ENCODE results near the gene THAP10.

The THAP10 gene

DNA sequence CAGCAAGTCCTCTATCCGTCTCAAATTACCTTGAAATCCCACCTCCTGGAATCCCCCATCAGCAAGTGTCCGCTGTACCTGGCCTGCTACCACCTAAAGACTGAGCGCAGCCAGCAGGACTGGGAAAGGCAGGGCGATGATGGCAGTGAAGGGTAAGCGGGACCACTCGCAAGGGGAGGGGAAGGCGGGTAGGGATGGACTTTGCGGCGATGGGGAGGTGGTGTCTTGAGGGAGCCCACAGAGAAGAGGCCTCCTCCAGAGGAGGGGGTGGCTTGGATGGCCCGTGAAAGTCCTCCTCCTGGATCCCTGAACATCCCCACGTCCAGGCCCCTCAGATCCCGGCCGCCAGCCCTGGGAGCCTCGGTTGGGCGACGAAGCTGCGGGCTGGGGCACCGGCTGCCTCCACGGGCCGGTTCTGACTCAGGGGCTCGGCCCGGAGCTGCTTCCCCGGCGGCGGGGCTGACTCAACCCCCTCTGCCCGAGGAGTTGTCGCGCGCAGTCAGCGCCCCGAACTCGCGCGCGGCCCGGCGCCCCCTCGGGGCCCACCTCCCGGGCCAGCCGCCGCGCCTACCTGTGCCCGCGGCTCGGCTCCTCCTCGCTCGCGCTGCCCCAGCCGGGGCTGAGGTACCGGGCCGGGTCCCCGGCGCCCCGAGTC is 38.8 kb downstream of the THAP10 start:
- peak; percentile 52 for DNase-seq

DNA sequence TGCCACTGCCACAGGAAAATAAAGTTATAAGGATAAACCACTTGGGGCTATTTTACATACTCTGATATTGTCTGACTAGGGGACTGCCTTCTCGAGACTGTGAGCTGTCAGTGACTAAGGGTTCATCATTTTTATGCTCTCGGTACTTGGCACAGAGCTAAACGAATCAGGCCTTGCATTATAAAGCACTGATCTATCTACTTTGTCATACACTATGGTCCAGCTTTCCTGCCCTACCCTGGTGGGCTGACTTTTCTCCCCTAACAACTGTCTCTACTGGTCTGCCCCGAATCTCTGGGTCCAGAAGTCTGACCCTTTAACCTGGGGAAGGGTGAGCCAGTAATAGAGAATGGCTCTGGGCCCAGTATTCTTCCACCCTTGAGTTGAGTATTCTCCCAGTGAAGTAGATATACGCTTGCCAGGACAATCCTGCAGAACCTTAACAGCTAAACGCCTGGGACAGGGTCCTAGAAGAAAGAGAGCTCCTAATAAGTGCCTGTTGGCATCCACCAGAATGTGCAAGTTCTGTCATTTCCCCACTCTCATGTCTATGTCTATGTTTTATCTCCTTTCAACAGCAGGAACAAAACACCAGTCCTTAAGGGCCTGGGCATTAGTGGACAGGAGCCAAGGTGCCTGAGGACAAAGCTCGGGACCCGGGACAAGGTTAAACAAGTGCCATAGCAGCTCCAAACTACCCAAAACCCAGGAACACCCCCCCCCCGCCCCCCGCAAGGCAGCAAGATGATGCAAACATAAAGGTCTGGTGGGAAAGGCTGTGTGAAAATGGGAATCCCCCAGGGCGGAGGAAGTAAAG is 39.5 kb downstream of the THAP10 start:
- DNase-seq = no peak

DNA sequence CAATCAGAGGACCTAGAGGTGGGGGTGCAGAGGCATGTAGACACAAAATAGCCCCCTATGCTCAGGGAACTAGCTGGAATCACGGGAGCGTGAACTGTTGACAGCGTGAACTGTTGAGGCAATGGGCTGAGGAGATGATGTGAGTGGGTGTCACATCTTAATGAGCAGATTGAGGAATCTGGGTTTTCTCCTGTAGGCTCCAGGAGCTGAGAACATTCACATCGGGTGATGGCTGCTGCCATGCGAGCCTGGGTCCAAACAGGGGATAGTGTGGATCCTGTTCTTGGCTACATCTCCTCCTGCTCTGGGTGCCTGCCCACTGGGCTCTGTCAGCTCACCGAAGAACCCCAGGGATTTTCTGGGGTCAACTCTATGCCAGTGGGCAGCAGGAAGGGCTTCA is 40.3 kb downstream of the THAP10 start:
- DNase-seq = no peak

DNA sequence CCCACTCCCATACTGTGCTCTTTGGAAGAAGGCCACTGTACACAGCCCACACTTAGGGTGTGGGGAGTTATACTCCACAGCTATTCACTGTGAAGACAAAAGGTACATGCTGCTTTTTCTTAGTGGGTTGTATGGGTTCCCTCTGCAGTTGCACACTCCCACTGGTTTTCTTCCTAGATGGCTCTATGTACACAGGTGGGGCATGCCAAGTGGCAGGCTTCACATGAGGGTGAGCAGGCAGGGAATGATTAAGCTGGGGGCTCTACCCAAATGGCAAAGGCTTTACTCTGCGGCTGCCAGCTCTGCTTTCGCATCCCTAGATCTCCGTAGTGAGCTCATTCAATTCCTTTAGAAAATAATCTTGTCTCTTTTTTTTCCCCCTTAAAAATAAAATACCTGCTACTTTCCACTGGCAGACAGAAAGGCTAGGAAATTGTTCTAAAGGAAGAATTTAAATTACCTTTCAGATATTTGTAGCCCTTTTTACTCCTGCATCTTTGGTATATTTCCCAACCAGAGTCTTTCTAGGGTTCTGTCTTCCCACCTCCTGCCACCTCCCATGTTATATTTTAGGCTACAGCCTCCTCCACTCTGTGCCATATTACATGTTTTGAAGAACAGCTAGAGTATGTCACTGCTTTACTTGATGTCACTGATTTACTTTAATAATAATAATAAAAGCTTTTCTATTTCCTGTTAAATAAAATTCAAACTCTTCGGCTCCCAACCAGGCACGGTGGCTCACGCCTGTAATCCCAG is 46.5 kb downstream of the THAP10 start:
- no peak for DNase-seq

DNA sequence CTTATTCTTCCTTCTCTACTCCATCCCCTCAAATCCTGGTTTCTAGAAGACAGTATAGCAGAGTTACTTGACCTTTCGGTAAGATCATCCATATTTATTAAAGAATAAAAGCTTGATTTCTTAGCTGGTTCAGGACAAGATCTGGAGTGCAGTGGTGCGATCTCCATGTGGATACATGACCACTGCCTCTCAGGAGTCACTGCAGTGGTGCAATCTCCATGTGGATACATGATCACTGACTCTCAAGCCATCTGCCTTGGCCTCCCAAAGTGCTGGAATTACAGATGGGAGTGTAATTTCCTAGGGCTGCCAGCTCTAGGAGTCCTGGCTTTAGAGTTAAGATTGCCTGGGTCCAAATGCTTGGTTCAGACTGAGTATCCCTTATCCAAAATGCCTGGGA is 54.8 kb downstream of the THAP10 start:
- no peak for DNase-seq

DNA sequence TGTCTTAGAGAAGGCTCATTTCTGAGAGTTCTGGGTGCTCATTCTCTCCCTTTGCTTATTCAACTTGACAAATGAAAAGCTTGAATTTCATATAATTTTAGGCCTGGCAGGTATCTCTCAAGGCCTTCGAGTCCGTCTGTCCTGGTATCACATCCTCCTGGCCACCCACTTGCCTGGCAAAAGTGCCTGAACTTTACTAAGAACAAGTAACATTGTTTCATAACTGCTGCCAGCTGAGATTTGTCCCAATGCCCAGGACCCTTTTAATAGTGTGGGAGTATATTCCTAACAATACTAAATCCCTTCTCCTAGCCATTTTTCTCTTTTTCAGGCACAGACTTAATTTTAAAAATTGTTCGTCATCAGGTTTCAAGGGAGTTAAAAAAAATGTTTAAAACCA is 56.4 kb downstream of the THAP10 start:
- DNase-seq = no peak

DNA sequence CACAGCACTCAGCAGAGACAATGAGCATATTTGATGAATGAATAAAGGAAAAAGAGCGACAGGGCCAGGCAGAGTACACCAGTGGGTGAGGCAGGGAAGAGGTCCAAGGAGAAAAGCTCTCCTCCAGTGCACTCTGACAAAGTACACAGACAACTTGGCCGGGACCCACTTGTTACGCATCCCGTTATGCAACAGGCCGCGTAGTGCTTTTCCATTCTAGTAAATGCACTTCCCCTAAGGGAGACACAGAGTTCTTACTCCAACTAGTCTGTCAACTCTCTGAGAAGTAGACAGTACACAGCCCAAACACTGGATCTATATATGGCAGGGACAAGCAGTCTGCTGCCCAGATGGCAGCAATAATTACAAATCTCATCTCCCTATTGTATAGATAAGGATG is 56.8 kb downstream of the THAP10 start:
- no peak for DNase-seq

DNA sequence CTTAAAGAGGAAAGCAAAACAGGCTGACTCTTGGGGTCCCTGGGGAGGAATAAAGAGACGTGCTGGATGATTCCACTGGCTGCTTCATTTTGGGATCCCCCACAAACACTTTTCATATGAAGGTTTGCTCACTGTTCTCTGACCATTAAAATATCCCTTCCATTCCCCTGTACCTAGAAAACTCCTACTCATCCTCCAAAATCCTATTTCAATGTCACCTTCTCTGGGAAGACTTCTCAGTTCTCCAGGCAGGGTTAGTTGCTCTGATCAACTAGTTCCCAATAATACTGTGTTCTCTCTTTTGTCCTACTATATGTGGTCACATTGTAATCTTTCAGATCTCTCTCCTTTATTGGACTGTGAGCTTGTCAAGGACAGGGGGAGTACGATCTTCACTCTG is 57.2 kb downstream of the THAP10 start:
- DNase-seq = no peak

DNA sequence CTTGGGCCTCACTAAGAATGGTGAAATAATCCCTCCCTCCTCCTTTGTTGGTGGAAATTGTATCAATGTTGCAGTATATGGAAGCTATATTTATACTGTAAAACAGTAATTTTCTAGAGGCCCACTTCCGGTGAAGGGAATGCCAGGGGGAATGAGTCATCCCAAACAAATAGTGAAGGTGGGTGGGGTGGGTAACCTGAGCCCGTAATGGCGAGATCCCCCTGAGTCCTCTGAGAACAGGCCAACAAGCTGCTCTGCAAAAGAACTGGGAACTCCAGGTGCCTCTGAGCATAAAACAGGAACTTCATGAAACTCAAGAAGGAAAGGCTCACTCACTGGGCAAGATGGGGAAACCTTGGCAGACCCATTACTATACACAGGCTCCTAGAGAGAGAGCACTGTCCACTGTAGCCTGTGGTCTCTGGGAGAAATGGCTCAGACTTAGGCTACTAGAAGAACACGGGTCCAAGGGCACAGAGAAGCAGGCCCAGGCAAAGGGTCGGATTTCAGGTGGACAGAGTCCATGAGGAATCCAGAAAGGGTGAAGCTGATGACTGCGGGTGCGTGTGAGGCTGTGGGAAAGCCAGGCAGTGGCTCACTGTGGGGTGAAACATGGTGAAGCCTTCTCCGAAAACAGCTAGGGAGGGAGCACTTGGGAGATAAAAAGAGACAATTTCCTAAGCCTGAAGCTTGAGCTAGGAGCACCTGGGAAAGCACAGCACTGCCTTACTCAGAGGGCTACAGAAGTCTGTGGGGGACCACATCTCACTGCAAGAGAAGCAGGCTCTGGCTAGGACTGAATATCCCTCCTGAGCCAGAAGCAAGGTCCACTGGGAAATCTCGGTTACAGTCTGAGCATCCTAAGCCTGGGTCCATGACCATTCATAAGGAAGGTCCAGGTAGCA is 58.1 kb downstream of the THAP10 start:
- DNase-seq = peak; percentile 83

DNA sequence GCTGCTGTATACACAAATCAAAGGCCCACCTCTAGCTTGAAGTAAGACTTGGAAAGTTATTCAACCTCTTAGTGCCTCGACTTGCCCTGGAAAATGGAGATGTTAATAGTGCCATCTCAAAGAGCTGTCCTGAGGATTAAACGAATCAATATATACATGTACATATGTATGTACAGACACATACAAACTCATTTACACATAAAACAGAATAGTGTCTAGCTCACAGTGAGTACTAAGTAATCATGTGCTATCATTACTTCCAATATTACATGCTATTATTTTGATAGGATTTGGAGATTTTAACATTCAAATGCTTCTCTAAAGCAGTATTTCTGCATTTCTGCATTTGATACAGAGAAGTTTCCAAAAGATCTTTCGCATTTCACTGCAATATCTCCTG is 58.8 kb downstream of the THAP10 start:
- DNase-seq = no peak

DNA sequence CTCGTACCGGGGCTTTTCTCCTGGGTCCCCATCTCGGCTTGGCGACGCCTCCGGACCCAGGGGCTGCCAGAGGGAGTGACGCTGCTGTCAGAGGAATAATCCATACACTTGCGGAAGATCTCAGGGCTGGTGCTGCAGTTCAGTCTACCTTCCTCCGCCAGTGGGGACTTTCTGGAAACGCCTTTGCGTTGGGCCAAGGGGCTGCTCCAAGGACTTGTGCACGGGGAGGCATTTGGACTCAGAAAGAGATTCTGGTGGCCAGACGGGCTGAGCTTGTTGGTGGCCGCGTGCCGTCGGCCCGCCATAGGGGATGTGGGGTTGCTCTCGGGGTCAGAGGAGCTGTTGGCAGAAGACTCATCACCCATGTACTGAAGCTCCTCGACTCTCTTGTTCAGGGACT is 60.1 kb downstream of the THAP10 start:
- no peak for DNase-seq

Data from DMS53 (cell line).